ENCODE results near the gene PRPF19. TPM values are rescaled to one million over a fixed set of nuclear protein-coding genes. Genes with fewer than 3 reads are reported as not detected.

PRPF19 gene
- total and polyA plus RNA-seq, 2 of the 13 experiments (the other 11 are each of a cell fraction or from before 2014, with no cell fraction given): 27.4 to 91.1 TPM

DNA sequence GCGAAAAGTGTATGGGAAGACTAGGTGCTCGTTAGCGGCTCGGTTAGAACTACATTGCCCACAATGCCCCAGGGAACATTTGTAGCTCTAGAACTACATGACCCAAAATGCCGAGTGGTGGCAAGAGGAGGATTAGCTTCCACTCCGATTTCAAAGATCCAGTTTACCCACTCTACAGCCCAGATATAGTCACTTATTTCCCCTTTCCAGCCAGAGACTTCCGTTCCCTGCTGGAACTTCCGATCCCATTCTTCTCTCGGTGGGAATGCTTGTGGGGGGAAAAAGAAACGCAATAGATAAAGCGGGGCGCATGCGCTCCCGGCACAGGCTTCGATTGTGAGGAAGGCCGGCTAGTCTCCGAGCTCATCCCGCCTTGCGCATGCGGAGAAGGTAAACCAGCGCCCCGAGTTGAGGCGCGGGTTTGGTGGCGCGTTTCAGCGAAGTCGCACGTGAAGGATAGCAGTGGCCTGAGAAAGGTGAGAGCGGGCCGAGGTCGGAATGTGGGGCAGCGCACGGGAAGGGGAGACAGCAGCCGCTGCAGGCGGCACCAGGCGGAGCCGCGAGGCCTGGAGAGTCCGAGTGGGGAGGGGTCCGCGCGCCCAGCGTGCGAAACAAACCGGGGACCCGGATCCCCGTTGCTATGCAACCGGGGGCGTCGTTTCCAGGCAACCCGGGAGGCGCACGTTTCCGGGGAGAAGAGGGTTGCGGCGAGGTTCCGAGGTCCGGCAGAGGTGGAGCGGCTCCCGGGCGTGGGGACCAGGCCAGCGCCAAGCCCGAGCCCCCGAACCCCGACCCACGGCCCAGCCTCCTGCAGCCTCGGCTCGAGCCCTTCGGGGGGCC, 7.6 kb upstream of the PRPF19 start, which contains the start of gene TMEM109 (continued):
- TF ChIP-seq, protein P1, sequence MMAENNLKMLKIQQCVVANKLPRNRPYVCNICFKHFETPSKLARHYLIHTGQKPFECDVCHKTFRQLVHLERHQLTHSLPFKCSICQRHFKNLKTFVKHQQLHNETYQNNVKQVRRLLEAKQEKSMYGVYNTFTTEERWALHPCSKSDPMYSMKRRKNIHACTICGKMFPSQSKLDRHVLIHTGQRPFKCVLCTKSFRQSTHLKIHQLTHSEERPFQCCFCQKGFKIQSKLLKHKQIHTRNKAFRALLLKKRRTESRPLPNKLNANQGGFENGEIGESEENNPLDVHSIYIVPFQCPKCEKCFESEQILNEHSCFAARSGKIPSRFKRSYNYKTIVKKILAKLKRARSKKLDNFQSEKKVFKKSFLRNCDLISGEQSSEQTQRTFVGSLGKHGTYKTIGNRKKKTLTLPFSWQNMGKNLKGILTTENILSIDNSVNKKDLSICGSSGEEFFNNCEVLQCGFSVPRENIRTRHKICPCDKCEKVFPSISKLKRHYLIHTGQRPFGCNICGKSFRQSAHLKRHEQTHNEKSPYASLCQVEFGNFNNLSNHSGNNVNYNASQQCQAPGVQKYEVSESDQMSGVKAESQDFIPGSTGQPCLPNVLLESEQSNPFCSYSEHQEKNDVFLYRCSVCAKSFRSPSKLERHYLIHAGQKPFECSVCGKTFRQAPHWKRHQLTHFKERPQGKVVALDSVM (CRISPR knock-in tag; IDR thresholded peaks at IDR 0.05): no peak
- TF ChIP-seq ZNF33A (CRISPR knock-in tag; IDR thresholded peaks at IDR 0.05; ENCODE audit: borderline replicate concordance) (no peak), ZBTB39 (CRISPR knock-in tag; IDR thresholded peaks at IDR 0.05) (no peak), ZNF678 (CRISPR knock-in tag; IDR thresholded peaks at IDR 0.05) (no peak), ZSCAN12 (CRISPR knock-in tag; IDR thresholded peaks at IDR 0.05) (no peak), CENPX (CRISPR knock-in tag; IDR thresholded peaks at IDR 0.05) (no peak), ZBTB7B (CRISPR knock-in tag; IDR thresholded peaks at IDR 0.05) (no peak), ZNF629 (CRISPR knock-in tag; conservative IDR thresholded peaks at IDR 0.05) (no peak)
- TF ChIP-seq, protein P2, sequence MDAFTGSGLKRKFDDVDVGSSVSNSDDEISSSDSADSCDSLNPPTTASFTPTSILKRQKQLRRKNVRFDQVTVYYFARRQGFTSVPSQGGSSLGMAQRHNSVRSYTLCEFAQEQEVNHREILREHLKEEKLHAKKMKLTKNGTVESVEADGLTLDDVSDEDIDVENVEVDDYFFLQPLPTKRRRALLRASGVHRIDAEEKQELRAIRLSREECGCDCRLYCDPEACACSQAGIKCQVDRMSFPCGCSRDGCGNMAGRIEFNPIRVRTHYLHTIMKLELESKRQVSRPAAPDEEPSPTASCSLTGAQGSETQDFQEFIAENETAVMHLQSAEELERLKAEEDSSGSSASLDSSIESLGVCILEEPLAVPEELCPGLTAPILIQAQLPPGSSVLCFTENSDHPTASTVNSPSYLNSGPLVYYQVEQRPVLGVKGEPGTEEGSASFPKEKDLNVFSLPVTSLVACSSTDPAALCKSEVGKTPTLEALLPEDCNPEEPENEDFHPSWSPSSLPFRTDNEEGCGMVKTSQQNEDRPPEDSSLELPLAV (CRISPR knock-in tag; conservative IDR thresholded peaks at IDR 0.05; ENCODE audit: low read depth): no peak
- TF ChIP-seq, protein P3, sequence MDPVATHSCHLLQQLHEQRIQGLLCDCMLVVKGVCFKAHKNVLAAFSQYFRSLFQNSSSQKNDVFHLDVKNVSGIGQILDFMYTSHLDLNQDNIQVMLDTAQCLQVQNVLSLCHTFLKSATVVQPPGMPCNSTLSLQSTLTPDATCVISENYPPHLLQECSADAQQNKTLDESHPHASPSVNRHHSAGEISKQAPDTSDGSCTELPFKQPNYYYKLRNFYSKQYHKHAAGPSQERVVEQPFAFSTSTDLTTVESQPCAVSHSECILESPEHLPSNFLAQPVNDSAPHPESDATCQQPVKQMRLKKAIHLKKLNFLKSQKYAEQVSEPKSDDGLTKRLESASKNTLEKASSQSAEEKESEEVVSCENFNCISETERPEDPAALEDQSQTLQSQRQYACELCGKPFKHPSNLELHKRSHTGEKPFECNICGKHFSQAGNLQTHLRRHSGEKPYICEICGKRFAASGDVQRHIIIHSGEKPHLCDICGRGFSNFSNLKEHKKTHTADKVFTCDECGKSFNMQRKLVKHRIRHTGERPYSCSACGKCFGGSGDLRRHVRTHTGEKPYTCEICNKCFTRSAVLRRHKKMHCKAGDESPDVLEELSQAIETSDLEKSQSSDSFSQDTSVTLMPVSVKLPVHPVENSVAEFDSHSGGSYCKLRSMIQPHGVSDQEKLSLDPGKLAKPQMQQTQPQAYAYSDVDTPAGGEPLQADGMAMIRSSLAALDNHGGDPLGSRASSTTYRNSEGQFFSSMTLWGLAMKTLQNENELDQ (CRISPR knock-in tag; IDR thresholded peaks at IDR 0.05; ENCODE audit: borderline replicate concordance): no peak

All from HepG2 (cell line).